ENCODE data around the gene PSMD2. TPM values are rescaled to one million over a fixed set of nuclear protein-coding genes. Genes with fewer than 3 reads are reported as not detected.
"Not testable (repeated sequence)": the region's sequence is repeated elsewhere in the genome, so short reads cannot be mapped to it uniquely, and the experiment has no call there.

Gene PSMD2
- total RNA-seq, 2 experiments from 2014 or later: 207 to 209 TPM

DNA sequence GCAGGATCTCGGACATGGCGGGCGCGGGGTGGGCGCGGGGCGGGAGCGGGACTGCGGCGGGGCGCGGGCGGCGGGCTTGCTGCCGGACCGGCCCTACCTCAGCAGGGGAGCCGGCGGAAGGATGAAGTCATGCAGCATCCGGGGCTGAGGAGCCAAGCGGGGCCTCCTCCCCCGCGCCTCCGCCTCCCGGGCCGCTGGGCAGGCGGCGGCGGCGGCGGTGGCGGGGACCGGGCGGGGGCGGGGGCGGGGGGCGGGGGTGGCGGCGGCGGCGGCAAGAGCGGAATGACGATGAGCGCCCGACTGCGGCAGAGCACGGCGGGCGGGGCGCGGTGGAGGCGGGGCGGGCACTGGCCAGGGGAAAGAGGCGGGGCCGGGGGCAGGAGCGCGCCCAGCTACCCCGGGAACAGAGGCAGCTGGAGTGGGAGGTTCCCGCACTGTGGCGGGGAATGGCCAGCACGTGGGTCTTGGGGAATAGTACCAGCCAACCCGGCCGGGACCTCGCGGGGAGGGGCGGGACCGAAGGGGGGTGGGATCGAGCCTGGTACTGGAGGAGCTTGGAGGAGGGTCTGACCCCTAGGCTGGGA, 37.7 kb upstream of the PSMD2 start, which contains the start of gene CAMK2N2:
Gene CAMK2N2 (minus strand): TSS at position 284 of the 584 bp plus-strand sequence. CDS start 268 bp downstream, at position 16.
- DNase-seq (peak; percentile 61), ATAC-seq (peak; percentile 69)
- peaks cover 30% of the 10 kb centered on the region for H3K27me3 Mint-ChIP-seq (ENCODE audit: low read depth)
- peak within 1 kb of the TSS; percentile 80 for H3K4me3 Mint-ChIP-seq
- ChIA-PET CTCF (interaction anchor here (0.5 to 1.2 kb wide), 3 partner anchors 10 to 366 kb away, joined by 3 read pairs; no protein-coding TSS in a partner anchor), POLR2A (no interaction called here)
- peak within 1 kb of the TSS; percentile 55 for H3K27ac Mint-ChIP-seq
- peaks cover 12% of the 10 kb centered on the region for H3K36me3 Mint-ChIP-seq (ENCODE audit: low read depth)
- peaks cover 20% of the 10 kb centered on the region for H3K4me1 Mint-ChIP-seq (ENCODE audit: low read depth)
- H3K9me3 Mint-ChIP-seq (ENCODE audit: insufficient read depth): no peaks in the 10 kb centered on the region

DNA sequence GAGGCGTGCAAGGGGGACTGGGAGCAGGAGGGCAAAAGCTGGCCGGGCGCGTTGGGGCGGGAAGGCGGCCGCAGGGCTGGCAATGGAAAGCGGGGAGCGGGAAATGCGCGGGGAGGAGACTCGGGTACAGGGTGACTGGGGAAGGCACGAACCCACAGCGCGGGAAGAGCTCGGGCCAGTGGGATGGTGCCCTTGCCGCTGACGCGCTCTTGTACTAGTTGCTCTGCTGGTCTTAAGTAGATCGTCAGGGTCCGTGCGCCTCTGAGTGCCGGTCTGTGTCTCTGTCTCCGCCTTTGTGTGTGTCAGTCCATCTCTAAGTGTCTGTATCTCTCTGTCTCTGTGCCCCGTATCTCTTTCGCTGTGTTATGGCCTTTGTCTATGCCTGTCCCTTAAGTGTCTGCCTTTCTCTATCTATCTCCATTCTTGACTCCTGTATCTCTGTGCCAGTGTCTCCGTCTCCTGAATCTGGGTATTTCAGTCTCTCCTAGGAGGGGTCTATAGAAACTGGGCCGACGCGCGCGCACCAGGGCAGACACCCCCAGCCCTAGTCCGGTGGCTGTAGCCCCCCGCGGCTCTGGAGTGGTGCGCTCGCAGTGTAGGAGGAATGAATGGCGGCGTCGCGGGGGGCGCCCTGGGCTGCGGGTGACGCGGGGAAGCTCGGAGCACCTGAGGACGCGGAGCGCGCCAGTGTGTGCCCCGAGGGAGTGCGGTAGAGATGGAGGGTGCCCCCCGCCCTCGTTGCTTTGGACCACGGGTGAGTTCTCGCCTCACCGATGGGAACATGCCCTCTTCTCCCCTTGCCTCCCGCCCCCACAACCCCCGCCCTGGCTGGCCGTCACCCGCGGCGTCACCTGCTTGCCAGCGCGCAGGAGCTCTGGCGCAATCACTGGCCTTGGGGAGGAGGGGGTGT, 36.9 kb upstream of the PSMD2 start:
- DNase-seq (peak; percentile 37), ATAC-seq (peak; percentile 20)
- H3K27me3 Mint-ChIP-seq (ENCODE audit: low read depth): peaks cover 32% of the 10 kb centered on the region
- ChIA-PET CTCF (interaction anchor here (0.5 to 1.8 kb wide), 5 partner anchors 9 to 35 kb away, joined by 3 to 6 read pairs (median 3); partner anchors contain the start of gene EEF1AKMT4), POLR2A (no interaction called here)
- peak overlapping the region; percentile 48 for H3K27ac Mint-ChIP-seq
- H3K9me3 Mint-ChIP-seq (ENCODE audit: insufficient read depth): no peaks in the 10 kb centered on the region
- H3K4me1 Mint-ChIP-seq (ENCODE audit: low read depth): peaks cover 20% of the 10 kb centered on the region
- H3K36me3 Mint-ChIP-seq (ENCODE audit: low read depth): peaks cover 12% of the 10 kb centered on the region
- H3K4me3 Mint-ChIP-seq: peak overlapping the region; percentile 80

DNA sequence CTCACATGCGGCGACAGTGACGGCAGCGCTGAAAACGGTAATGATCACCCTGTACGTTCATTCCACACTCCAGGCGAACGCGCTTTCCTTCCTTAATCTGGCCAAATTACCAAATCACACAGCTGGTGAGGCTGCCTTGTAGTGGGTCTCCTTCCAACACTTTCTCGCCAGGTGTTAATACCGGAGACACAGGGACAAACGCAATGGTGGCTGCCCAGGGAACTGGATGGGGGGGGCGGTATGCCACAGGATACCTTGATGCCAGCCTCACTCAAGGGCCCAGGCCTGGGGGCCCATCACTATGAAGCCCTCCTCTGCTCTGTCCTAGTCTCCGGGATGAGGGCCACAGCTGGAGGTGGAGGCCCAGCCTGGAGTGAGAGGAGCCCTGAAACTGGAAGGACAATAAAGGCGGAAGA, 36.3 kb upstream of the PSMD2 start:
- DNase-seq: no peak
- H3K27ac Mint-ChIP-seq: no peak overlapping the region
- peaks cover 35% of the 10 kb centered on the region for H3K27me3 Mint-ChIP-seq (ENCODE audit: low read depth)
- no peaks in the 10 kb centered on the region for H3K9me3 Mint-ChIP-seq (ENCODE audit: insufficient read depth)
- no peak for ATAC-seq
- H3K36me3 Mint-ChIP-seq (ENCODE audit: low read depth): peaks cover 10% of the 10 kb centered on the region
- H3K4me3 Mint-ChIP-seq: peak overlapping the region; percentile 49
- POLR2A ChIA-PET: no interaction called here
- CTCF ChIA-PET: interaction anchor here (1.0 to 1.8 kb wide), 4 partner anchors 8 to 36 kb away, joined by 3 to 6 read pairs (median 4); partner anchors contain the start of gene EEF1AKMT4
- peaks cover 20% of the 10 kb centered on the region for H3K4me1 Mint-ChIP-seq (ENCODE audit: low read depth)

DNA sequence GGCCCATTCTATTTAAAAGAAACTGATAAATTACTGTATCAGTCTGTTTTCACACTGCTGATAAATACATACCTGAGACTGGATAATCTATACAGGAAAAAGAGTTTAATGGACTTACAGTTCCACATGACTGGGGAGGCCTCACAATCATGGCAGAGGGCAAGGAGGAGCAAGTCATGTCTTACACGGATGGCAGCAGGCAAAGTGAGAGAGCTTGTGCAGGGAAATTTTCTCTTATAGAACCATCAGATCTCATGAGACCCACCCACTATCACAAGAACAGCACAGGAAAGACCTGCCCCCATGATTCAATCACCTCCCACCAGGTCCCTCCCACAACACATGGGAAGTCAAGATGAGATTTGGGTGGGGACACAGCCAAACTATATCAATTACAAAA, 31.8 kb upstream of the PSMD2 start:
- H3K36me3 Mint-ChIP-seq (ENCODE audit: low read depth); POLR2A ChIA-PET; DNase-seq; H3K27ac Mint-ChIP-seq; CTCF ChIA-PET; H3K9me3 Mint-ChIP-seq (ENCODE audit: insufficient read depth); H3K4me3 Mint-ChIP-seq; ATAC-seq; H3K4me1 Mint-ChIP-seq (ENCODE audit: low read depth): not testable (repeated sequence)
- peaks cover 24% of the 10 kb centered on the region for H3K27me3 Mint-ChIP-seq (ENCODE audit: low read depth)

DNA sequence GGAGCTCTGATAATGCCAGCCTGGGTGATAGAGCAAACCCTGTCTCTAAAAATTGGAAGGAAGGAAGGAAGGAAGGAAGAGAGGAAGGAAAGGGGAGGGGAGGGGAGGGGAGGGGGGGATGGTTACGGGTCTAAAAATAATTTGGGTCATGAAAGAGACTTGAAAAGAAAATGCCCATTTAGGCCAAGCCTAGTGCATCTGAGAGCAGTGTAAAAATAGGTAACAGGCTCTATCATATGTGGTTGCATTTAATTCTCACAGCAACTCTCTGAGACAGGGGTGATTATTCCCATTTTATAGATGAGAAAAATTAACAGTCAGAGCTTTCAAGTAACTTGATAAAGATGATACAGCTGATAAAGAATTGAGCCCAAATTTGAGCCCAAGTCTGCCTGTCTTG, 26.8 kb upstream of the PSMD2 start:
- ChIA-PET POLR2A (no interaction called here), CTCF (interaction anchor here (1.0 kb wide), 1 partner anchor 44 kb away, joined by 3 read pairs; no protein-coding TSS in a partner anchor)
- DNase-seq: no peak
- Mint-ChIP-seq H3K27ac (no peak overlapping the region), H3K9me3 (ENCODE audit: insufficient read depth) (no peaks in the 10 kb centered on the region), H3K4me3 (no peak overlapping the region), H3K27me3 (ENCODE audit: low read depth) (peaks cover 36% of the 10 kb centered on the region), H3K36me3 (ENCODE audit: low read depth) (no peaks in the 10 kb centered on the region), H3K4me1 (ENCODE audit: low read depth) (no peaks in the 10 kb centered on the region)
- ATAC-seq: no peak

DNA sequence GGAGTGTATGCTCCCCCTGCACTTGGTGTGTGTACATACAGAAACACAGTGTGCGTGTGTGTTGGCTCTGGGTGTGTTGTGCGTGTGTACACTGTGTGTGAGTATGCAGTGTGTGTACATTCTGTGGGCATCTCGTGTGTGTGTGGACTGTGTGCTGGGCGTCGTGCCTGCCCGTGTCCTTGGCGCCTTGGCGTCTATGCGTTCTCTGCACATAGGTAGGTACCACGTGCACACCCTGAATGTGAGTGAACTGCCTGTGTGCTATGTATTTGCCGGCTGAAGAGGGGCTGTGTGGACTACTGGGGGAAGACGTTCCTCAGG, 23.7 kb upstream of the PSMD2 start:
- POLR2A ChIA-PET: no interaction called here
- CTCF ChIA-PET: no interaction called here
- Mint-ChIP-seq H3K4me1 (ENCODE audit: low read depth) (no peaks in the 10 kb centered on the region), H3K27ac (no peak overlapping the region), H3K9me3 (ENCODE audit: insufficient read depth) (no peaks in the 10 kb centered on the region), H3K4me3 (no peak overlapping the region), H3K27me3 (ENCODE audit: low read depth) (peaks cover 42% of the 10 kb centered on the region), H3K36me3 (ENCODE audit: low read depth) (no peaks in the 10 kb centered on the region)
- no peak for ATAC-seq
- DNase-seq: no peak

DNA sequence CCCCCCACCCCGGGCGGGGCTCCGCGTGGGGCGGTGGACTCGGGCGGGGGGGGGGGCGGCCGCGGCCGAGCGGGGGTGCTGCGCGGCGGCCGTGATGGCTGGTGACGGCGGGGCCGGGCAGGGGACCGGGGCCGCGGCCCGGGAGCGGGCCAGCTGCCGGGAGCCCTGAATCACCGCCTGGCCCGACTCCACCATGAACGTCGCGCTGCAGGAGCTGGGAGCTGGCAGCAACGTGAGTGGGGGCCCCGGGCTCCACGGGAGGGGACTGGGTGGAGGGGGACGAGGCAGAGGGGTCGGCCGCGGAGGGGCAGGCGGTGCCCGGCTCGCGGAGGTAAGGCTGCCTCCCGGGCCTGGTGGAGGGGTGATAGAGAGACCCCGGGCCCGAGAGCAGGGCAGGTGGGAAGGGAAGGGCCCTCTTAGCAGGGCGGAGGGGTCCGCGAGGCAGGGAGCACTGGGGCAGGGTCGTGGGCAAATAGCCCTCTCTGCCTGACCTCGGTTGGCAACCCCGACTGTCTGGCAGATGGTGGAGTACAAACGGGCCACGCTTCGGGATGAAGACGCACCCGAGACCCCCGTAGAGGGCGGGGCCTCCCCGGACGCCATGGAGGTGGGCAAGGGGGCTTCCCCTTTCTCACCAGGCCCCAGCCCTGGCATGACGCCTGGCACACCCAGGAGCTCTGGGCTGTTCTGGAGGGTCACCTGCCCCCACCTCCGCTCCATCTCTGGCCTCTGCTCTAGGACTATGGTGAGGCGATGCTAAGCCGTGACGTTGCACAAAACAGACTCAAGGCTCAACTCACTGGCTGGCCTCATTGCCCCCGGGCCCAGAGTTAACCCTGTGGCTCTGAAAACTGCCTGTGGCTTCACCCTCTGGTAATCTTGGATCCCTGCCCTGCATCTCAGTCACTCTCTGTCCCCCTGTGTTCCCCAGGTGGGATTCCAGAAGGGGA, 22.8 kb upstream of the PSMD2 start, which contains the start of gene ECE2:
Gene ECE2 (plus strand): TSS at position 62 of the 950 bp plus-strand sequence. CDS start 132 bp downstream, at position 194.
- Mint-ChIP-seq H3K4me1 (ENCODE audit: low read depth) (no peaks in the 10 kb centered on the region), H3K4me3 (no peak within 1 kb of the TSS), H3K36me3 (ENCODE audit: low read depth) (no peaks in the 10 kb centered on the region), H3K27me3 (ENCODE audit: low read depth) (peaks cover 42% of the 10 kb centered on the region), H3K9me3 (ENCODE audit: insufficient read depth) (no peaks in the 10 kb centered on the region), H3K27ac (no peak within 1 kb of the TSS)
- no peak for DNase-seq
- no peak for ATAC-seq
- ChIA-PET POLR2A (no interaction called here), CTCF (no interaction called here)

DNA sequence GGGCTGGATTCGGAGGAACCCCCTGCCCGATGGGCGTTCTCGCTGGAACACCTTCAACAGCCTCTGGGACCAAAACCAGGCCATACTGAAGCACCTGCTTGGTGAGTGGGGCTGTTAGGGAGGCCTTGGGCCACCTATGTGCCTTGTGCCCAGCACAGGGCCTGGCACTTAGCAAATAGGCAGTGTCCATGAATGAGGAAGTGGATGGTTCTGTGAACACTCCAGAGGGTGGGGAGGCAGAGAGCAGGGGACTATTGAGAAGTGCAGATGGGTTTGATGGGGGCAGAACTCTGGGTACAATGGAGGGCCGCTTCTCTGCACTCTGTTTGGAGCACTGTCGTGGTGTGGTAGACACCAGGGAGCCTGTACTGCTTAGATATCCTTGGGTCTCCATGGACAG, 21.7 kb upstream of the PSMD2 start:
- CTCF ChIA-PET: no interaction called here
- Mint-ChIP-seq H3K27ac (no peak overlapping the region), H3K4me3 (no peak overlapping the region), H3K27me3 (ENCODE audit: low read depth) (peaks cover 36% of the 10 kb centered on the region), H3K36me3 (ENCODE audit: low read depth) (no peaks in the 10 kb centered on the region), H3K9me3 (ENCODE audit: insufficient read depth) (no peaks in the 10 kb centered on the region), H3K4me1 (ENCODE audit: low read depth) (no peaks in the 10 kb centered on the region)
- POLR2A ChIA-PET: no interaction called here
- ATAC-seq: peak; percentile 15
- DNase-seq: no peak

DNA sequence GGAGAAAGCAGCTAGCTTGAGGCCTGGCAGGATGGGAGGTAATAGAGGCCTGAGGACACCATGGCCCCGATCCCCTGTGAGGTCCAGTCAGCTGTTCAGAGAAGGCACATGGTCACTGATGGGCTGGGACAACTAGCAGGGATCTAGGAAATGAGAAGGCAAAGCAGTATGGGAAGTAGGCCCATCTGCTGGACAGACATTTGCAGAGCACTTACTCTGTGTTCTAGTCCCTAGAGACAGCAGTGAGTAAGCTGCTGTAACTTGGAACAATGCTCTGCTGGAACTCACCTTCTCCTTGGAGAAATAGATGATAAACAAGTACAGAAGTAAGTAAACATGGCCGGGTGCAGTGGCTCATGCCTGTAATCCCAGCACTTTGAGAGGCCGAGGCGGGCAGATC, 16.1 kb upstream of the PSMD2 start:
- Mint-ChIP-seq H3K27me3 (ENCODE audit: low read depth) (peaks cover 14% of the 10 kb centered on the region), H3K4me3 (no peak overlapping the region), H3K36me3 (ENCODE audit: low read depth) (no peaks in the 10 kb centered on the region), H3K9me3 (ENCODE audit: insufficient read depth) (no peaks in the 10 kb centered on the region), H3K4me1 (ENCODE audit: low read depth) (no peaks in the 10 kb centered on the region), H3K27ac (no peak overlapping the region)
- ChIA-PET CTCF (interaction anchor here (0.7 kb wide), 1 partner anchor 56 kb away, joined by 3 read pairs; no protein-coding TSS in a partner anchor), POLR2A (no interaction called here)
- ATAC-seq: no peak
- DNase-seq: no peak

DNA sequence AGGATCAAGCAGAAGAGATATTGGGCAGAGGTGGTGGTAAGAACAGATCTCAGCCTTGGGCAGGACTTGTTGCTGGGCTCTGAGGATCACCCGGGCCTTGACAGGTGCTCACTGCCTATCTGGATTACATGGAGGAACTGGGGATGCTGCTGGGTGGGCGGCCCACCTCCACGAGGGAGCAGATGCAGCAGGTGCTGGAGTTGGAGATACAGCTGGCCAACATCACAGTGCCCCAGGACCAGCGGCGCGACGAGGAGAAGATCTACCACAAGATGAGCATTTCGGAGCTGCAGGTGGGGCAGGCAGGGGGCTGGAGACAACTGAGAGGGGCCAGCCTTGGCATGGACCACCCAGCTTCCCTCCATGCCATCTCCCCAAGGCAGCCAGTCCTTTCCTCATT, 15.4 kb upstream of the PSMD2 start:
- Mint-ChIP-seq H3K4me1 (ENCODE audit: low read depth) (no peaks in the 10 kb centered on the region), H3K27me3 (ENCODE audit: low read depth) (peaks cover 13% of the 10 kb centered on the region), H3K27ac (no peak overlapping the region), H3K9me3 (ENCODE audit: insufficient read depth) (no peaks in the 10 kb centered on the region), H3K36me3 (ENCODE audit: low read depth) (no peaks in the 10 kb centered on the region), H3K4me3 (no peak overlapping the region)
- ChIA-PET POLR2A (no interaction called here), CTCF (no interaction called here)
- DNase-seq: no peak
- no peak for ATAC-seq

DNA sequence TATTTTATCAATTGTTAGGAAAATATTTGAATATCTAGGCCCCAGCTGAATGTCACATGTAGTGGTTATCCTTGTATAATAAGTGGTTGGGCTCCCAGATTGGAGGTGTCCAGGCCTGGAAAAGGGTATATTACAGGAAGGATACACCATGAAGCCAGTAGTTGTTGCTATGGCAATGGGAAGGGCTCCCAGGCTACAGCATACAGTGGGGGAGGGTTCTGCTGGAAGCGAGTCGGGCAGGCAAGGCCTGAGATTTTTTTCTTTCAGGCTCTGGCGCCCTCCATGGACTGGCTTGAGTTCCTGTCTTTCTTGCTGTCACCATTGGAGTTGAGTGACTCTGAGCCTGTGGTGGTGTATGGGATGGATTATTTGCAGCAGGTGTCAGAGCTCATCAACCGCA, 14.3 kb upstream of the PSMD2 start:
- DNase-seq (peak; percentile 43), ATAC-seq (no peak)
- Mint-ChIP-seq H3K9me3 (ENCODE audit: insufficient read depth) (no peaks in the 10 kb centered on the region), H3K27ac (no peak overlapping the region), H3K27me3 (ENCODE audit: low read depth) (peaks cover 9% of the 10 kb centered on the region), H3K4me1 (ENCODE audit: low read depth) (peaks cover 2% of the 10 kb centered on the region), H3K4me3 (no peak overlapping the region), H3K36me3 (ENCODE audit: low read depth) (no peaks in the 10 kb centered on the region)
- ChIA-PET CTCF (interaction anchor here (0.7 to 0.9 kb wide), 3 partner anchors 57 to 389 kb away, joined by 3 to 6 read pairs (median 3); no protein-coding TSS in a partner anchor), POLR2A (no interaction called here)
